HG03378 (cell line): ENCODE results near the gene PSME3IP1.

Source experiments
- ATAC-seq: cut with Tn5 transposase; IDR thresholded peaks from one replicate; pipeline ENCODE4 v1.9.1; 2021; ENCODE audit warnings: mild to moderate bottlenecking, moderate library complexity; ENCODE audit not compliant: unreplicated experiment

Gene PSME3IP1

GRCh38 chr16:57104706-57105105 lies 81.1 kb downstream of the PSME3IP1 start:
- no peak for ATAC-seq

GRCh38 chr16:57102888-57103851 lies 82.7 kb downstream of the PSME3IP1 start:
- ATAC-seq, result no peak
